Ectodermal cell (in vitro differentiated cells): ENCODE data around the gene ANKRD33B.
A peak's percentile ranks its signal among the peaks of the same experiment; 100 is the strongest.

Experiments used
- H3K27ac ChIP-seq: 2 replicates; pipeline ENCODE4 v1.7.0; 2013; ENCODE audit warnings: mild to moderate bottlenecking, low read depth, low read length; ENCODE audit not compliant: insufficient read depth, poor library complexity, severe bottlenecking
- H3K27me3 ChIP-seq: 2 replicates; pipeline ENCODE4 v1.7.0; 2013; ENCODE audit warnings: mild to moderate bottlenecking, low read length; ENCODE audit not compliant: insufficient read depth, control insufficient read depth, poor library complexity, severe bottlenecking
- H3K36me3 ChIP-seq: one replicate; pipeline ENCODE4 v1.7.0; 2013; ENCODE audit warnings: low read length; ENCODE audit not compliant: control insufficient read depth, insufficient read depth
- H3K4me1 ChIP-seq: one replicate; pipeline ENCODE4 v1.7.0; 2013; ENCODE audit warnings: low read length; ENCODE audit not compliant: control insufficient read depth, insufficient read depth
- H3K4me3 ChIP-seq: 2 replicates; pipeline ENCODE4 v1.7.0; 2013; ENCODE audit warnings: low read depth, low read length, control low read depth; ENCODE audit not compliant: insufficient read depth
- H3K9me3 ChIP-seq: 2 replicates; pipeline ENCODE4 v1.7.0; 2013; ENCODE audit warnings: mild to moderate bottlenecking, low read length, moderate library complexity; ENCODE audit not compliant: control insufficient read depth
- WGBS, 2 experiments: methylation state at CpG; one replicate each; pipeline ENCODE4 v1.1.7; 2013; ENCODE audit warnings: missing lambda C conversion rate in 2 of 2; 5-methylcytosine and 5-hydroxymethylcytosine counted together

Gene ANKRD33B

GRCh38 chr5:10586008-10586407, 22.1 kb downstream of the ANKRD33B start:
- 87% methylated on average over 4 of the region's 4 CpGs for WGBS, 2 experiments
- Histone ChIP-seq H3K4me3 (no peak overlapping the region), H3K9me3 (no peaks in the 10 kb centered on the region), H3K4me1 (peaks cover 8% of the 10 kb centered on the region), H3K27ac (no peak overlapping the region), H3K36me3 (no peaks in the 10 kb centered on the region), H3K27me3 (no peaks in the 10 kb centered on the region)

- H3K4me1 ChIP-seq, result peaks cover 8% of the 10 kb centered on the region
- no peaks in the 10 kb centered on the region for H3K36me3 ChIP-seq
- H3K27me3 ChIP-seq, result no peaks in the 10 kb centered on the region
- no peak overlapping the region for H3K27ac ChIP-seq
- H3K4me3 ChIP-seq, result no peak overlapping the region
- WGBS, 2 experiments, result 96 to 100% methylated on average over 1 of the region's 1 CpG
- H3K9me3 ChIP-seq, result no peaks in the 10 kb centered on the region
These were observed 22.7 kb downstream of the ANKRD33B start for GRCh38 chr5:10586555-10586954.

- H3K4me3 ChIP-seq, result no peak overlapping the region
- 94 to 97% methylated on average over 6 to 8 of the region's 8 CpGs for WGBS, 2 experiments
- no peak overlapping the region for H3K27ac ChIP-seq
- H3K36me3 ChIP-seq, result no peaks in the 10 kb centered on the region
- H3K4me1 ChIP-seq, result peaks cover 8% of the 10 kb centered on the region
- H3K27me3 ChIP-seq, result no peaks in the 10 kb centered on the region
- no peaks in the 10 kb centered on the region for H3K9me3 ChIP-seq
These were observed 24.4 kb downstream of the ANKRD33B start for GRCh38 chr5:10588109-10588775.

- Histone ChIP-seq H3K9me3 (no peaks in the 10 kb centered on the region), H3K4me1 (peaks cover 8% of the 10 kb centered on the region), H3K36me3 (no peaks in the 10 kb centered on the region), H3K4me3 (no peak overlapping the region), H3K27me3 (no peaks in the 10 kb centered on the region), H3K27ac (no peak overlapping the region)
- 80 to 81% methylated on average over 11 of the region's 11 CpGs for WGBS, 2 experiments
These were observed 25.0 kb downstream of the ANKRD33B start for GRCh38 chr5:10588779-10589447.

GRCh38 chr5:10590226-10590999, 26.5 kb downstream of the ANKRD33B start:
- WGBS, 2 experiments, result 70% methylated on average over 13 of the region's 13 CpGs
- Histone ChIP-seq H3K27me3 (no peaks in the 10 kb centered on the region), H3K27ac (peak overlapping the region; percentile 39), H3K9me3 (no peaks in the 10 kb centered on the region), H3K4me1 (peaks cover 8% of the 10 kb centered on the region), H3K4me3 (no peak overlapping the region), H3K36me3 (no peaks in the 10 kb centered on the region)

- H3K4me3 ChIP-seq, result no peak overlapping the region
- no peaks in the 10 kb centered on the region for H3K9me3 ChIP-seq
- WGBS, 2 experiments, result 80 to 90% methylated on average over 6 of the region's 6 CpGs
- peaks cover 8% of the 10 kb centered on the region for H3K4me1 ChIP-seq
- no peaks in the 10 kb centered on the region for H3K36me3 ChIP-seq
- no peak overlapping the region for H3K27ac ChIP-seq
- H3K27me3 ChIP-seq, result no peaks in the 10 kb centered on the region
These were observed 27.3 kb downstream of the ANKRD33B start for GRCh38 chr5:10591159-10591558.

GRCh38 chr5:10591966-10592365, 28.1 kb downstream of the ANKRD33B start:
- Histone ChIP-seq H3K27ac (no peak overlapping the region), H3K9me3 (no peaks in the 10 kb centered on the region), H3K4me1 (peaks cover 8% of the 10 kb centered on the region), H3K4me3 (no peak overlapping the region), H3K27me3 (no peaks in the 10 kb centered on the region), H3K36me3 (no peaks in the 10 kb centered on the region)
- 80% methylated on average over 3 of the region's 3 CpGs; no CpG with 5 or more reads in 1 of the 2 experiments for WGBS, 2 experiments

GRCh38 chr5:10592601-10593000, 28.7 kb downstream of the ANKRD33B start:
- H3K9me3 ChIP-seq, result no peaks in the 10 kb centered on the region
- no peak overlapping the region for H3K27ac ChIP-seq
- no peaks in the 10 kb centered on the region for H3K27me3 ChIP-seq

GRCh38 chr5:10593531-10594181, 29.8 kb downstream of the ANKRD33B start:
- H3K27ac ChIP-seq, result no peak overlapping the region
- peaks cover 8% of the 10 kb centered on the region for H3K4me1 ChIP-seq
- H3K36me3 ChIP-seq, result no peaks in the 10 kb centered on the region
- H3K4me3 ChIP-seq, result no peak overlapping the region
- no peaks in the 10 kb centered on the region for H3K27me3 ChIP-seq
- no peaks in the 10 kb centered on the region for H3K9me3 ChIP-seq
- WGBS, 2 experiments, result 86 to 89% methylated on average over 7 of the region's 7 CpGs

More at GRCh38 chr5:10592601-10593000, 28.7 kb downstream of the ANKRD33B start:
- peaks cover 8% of the 10 kb centered on the region for H3K4me1 ChIP-seq
- no peak overlapping the region for H3K4me3 ChIP-seq
- no peaks in the 10 kb centered on the region for H3K36me3 ChIP-seq
